Keratinocyte (primary cell): ENCODE results near the gene ZNF416.

ENCODE experiments used
- EZH2 ChIP-seq: IDR thresholded peaks from one replicate; pipeline ENCODE4 v1.6.1; 2012; ENCODE audit warnings: inconsistent platforms, mild to moderate bottlenecking, low read length, moderate library complexity
- TF ChIP-seq, protein P1 (sequence below), 3 experiments: IDR thresholded peaks in 1 of 3; conservative IDR thresholded peaks in 1 of 3; optimal IDR thresholded peaks in 1 of 3; 2 replicates in 2 of 3; 3 replicates in 1 of 3; pipeline versions ENCODE3 to v1.5.1; 2011; ENCODE audit warnings: low read length in 3 of 3, mild to moderate bottlenecking in 3 of 3, moderate library complexity in 2 of 3, control low read depth in 1 of 3, inconsistent platforms in 1 of 3; ENCODE audit not compliant: insufficient read depth in 2 of 3; ENCODE audit errors: extremely low read depth in 1 of 3

GRCh38 chr19:57552432-57552831 lies 26.3 kb downstream of the ZNF416 start:
- TF ChIP-seq, protein P1, sequence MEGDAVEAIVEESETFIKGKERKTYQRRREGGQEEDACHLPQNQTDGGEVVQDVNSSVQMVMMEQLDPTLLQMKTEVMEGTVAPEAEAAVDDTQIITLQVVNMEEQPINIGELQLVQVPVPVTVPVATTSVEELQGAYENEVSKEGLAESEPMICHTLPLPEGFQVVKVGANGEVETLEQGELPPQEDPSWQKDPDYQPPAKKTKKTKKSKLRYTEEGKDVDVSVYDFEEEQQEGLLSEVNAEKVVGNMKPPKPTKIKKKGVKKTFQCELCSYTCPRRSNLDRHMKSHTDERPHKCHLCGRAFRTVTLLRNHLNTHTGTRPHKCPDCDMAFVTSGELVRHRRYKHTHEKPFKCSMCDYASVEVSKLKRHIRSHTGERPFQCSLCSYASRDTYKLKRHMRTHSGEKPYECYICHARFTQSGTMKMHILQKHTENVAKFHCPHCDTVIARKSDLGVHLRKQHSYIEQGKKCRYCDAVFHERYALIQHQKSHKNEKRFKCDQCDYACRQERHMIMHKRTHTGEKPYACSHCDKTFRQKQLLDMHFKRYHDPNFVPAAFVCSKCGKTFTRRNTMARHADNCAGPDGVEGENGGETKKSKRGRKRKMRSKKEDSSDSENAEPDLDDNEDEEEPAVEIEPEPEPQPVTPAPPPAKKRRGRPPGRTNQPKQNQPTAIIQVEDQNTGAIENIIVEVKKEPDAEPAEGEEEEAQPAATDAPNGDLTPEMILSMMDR (optimal IDR thresholded peaks at IDR 0.05 in 1 of 3, IDR thresholded peaks at IDR 0.05 in 1 of 3, conservative IDR thresholded peaks at IDR 0.05 in 1 of 3; ENCODE audit: extremely low read depth in 1 of 3, insufficient read depth in 2 of 3, low read length in 3 of 3): peak; percentile 8 to 18 (median 11)
- TF ChIP-seq EZH2: no peak
